HCT116 (cell line): ENCODE measurements around the gene ORC2. TPM values are rescaled to one million over a fixed set of nuclear protein-coding genes. Genes with fewer than 3 reads are reported as not detected.

Experiments
- ATAC-seq: fragments of 200-7000 bp; cut with Tn5 transposase; 2 replicates; pipeline ENCODE4 v1.9.1; 2020; ENCODE audit warnings: mild to moderate bottlenecking, moderate library complexity
- Bru-seq: library from RNA; stranded (reverse); fragments of 400-500 nt; gene quantifications from one replicate; lab custom pipeline; 2021; lab: Mats Ljungman, UMichigan
- BruChase-seq, 2 experiments: library from RNA; stranded (reverse); fragments of 400-500 nt; gene quantifications; one replicate each; lab custom pipeline; 2021; lab: Mats Ljungman, UMichigan
- BruUV-seq: library from RNA; stranded (reverse); fragments of 400-500 nt; replicated peaks from 2 replicates; lab custom pipeline; 2021; lab: Mats Ljungman, UMichigan
- CTCF ChIA-PET: fragments of 300-600 bp; sonication (Branson Sonifier 250); formaldehyde crosslinking; loops from one replicate; lab custom pipeline; 2021; ENCODE audit warnings: antibody characterized with exemption; lab: Charles Lee
- POLR2A ChIA-PET: fragments of 300-600, 350-600 bp; sonication (Branson Sonifier 250); formaldehyde crosslinking; loops from one replicate; lab custom pipeline; 2021; ENCODE audit warnings: antibody characterized with exemption; lab: Charles Lee
- RAD21 ChIA-PET, 2 experiments: fragments of 300-600 bp; sonication (Branson Sonifier 250); formaldehyde crosslinking; loops; one replicate each; lab custom pipeline; 2023; ENCODE audit warnings: low total read pairs in 2 of 2; ENCODE audit not compliant: uncharacterized antibody in 2 of 2, unreplicated experiment in 2 of 2, low non-redundant PET in 1 of 2; lab: Charles Lee
- DNase-seq: peaks from one replicate; pipeline ENCODE4 v3.0.0-alpha.2; 2010; ENCODE audit warnings: low read depth, low spot score
- H2AFZ ChIP-seq: fragments of 200-600 bp; shearing (Covaris generic), sonication (generic); 2 replicates; pipeline ENCODE4 v1.6.1; 2017; ENCODE audit warnings: low read depth, mixed run types, mixed read lengths, antibody characterized with exemption, low read length; ENCODE audit not compliant: poor library complexity, severe bottlenecking
- H3K27ac ChIP-seq: 2 replicates; pipeline ENCODE4 v1.5.1; 2012; ENCODE audit warnings: low read depth, low read length
- H3K27me3 ChIP-seq: fragments of 200-600 bp; sonication (generic); 2 replicates; pipeline ENCODE4 v1.6.1; 2016; ENCODE audit warnings: mixed run types, low read length, mixed read lengths; ENCODE audit not compliant: insufficient read depth
- H3K36me3 ChIP-seq, 2 experiments: fragments of 200-500 bp in 1 of 2; fragments of 200-600 bp in 1 of 2; sonication (Bioruptor generic) in 1 of 2; sonication (generic) in 1 of 2; 2 replicates each; pipeline versions ENCODE4 v1.5.1 to v1.6.1; 2014 to 2016; ENCODE audit warnings: low read length in 2 of 2, inconsistent platforms in 1 of 2, mixed read lengths in 1 of 2, mixed run types in 1 of 2; ENCODE audit not compliant: insufficient read depth in 2 of 2, control insufficient read depth in 1 of 2
- H3K4me1 ChIP-seq, 2 experiments: fragments of 200-600 bp in 1 of 2; sonication (generic) in 1 of 2; 2 replicates each; pipeline versions ENCODE4 v1.5.1 to v1.6.1; 2012 to 2017; ENCODE audit warnings: low read length in 2 of 2, inconsistent platforms in 1 of 2, mild to moderate bottlenecking in 1 of 2, mixed read lengths in 1 of 2, mixed run types in 1 of 2, moderate library complexity in 1 of 2; ENCODE audit not compliant: insufficient read depth in 2 of 2, control insufficient read depth in 1 of 2
- H3K4me2 ChIP-seq: fragments of 200-600 bp; sonication (generic); 2 replicates; pipeline ENCODE4 v1.6.1; 2017; ENCODE audit warnings: mixed run types, low read length, mixed read lengths
- H3K4me3 ChIP-seq, 2 experiments: fragments of 200-600 bp in 1 of 2; sonication (generic) in 1 of 2; replicated peaks in 1 of 2; 2 replicates each; pipeline ENCODE4 v1.5.1; 2011 to 2016; ENCODE audit warnings: low read length in 2 of 2, control low read depth in 1 of 2, low read depth in 1 of 2, mild to moderate bottlenecking in 1 of 2, mixed read lengths in 1 of 2, mixed run types in 1 of 2
- H3K79me2 ChIP-seq: fragments of 200-600 bp; sonication (generic); 2 replicates; pipeline ENCODE4 v1.6.1; 2017; ENCODE audit warnings: mild to moderate bottlenecking, mixed run types, low read length, moderate library complexity, mixed read lengths; ENCODE audit not compliant: insufficient read depth
- H3K9ac ChIP-seq: fragments of 200-600 bp; sonication (generic); 2 replicates; pipeline ENCODE4 v1.6.1; 2016; ENCODE audit warnings: low read length, mixed read lengths
- H3K9me2 ChIP-seq: fragments of 200-600 bp; sonication (generic), shearing (Covaris generic); 2 replicates; pipeline ENCODE4 v1.6.1; 2017; ENCODE audit warnings: mixed run types, mild to moderate bottlenecking, moderate library complexity; ENCODE audit not compliant: insufficient read depth
- H3K9me3 ChIP-seq, 2 experiments: fragments of 200-500 bp in 1 of 2; fragments of 200-600 bp in 1 of 2; sonication (Bioruptor generic) in 1 of 2; sonication (generic) in 1 of 2; 2 replicates each; pipeline ENCODE4 v1.6.1; 2014 to 2017; ENCODE audit warnings: low read length in 2 of 2, mixed read lengths in 2 of 2, inconsistent platforms in 1 of 2, low read depth in 1 of 2, mild to moderate bottlenecking in 1 of 2, mixed run types in 1 of 2, moderate library complexity in 1 of 2; ENCODE audit not compliant: control insufficient read depth in 1 of 2, insufficient read depth in 1 of 2
- H4K20me1 ChIP-seq: fragments of 200-600 bp; sonication (generic), shearing (Covaris generic); 2 replicates; pipeline ENCODE4 v1.6.1; 2017; ENCODE audit warnings: mixed run types, mild to moderate bottlenecking, moderate library complexity; ENCODE audit not compliant: insufficient read depth
- ATF3 ChIP-seq: IDR thresholded peaks from 2 replicates; pipeline ENCODE4 v1.6.1; 2012
- CBX3 ChIP-seq: IDR thresholded peaks from 2 replicates; pipeline ENCODE4 v1.6.1; 2012; ENCODE audit warnings: low read depth
- CEBPB ChIP-seq: IDR thresholded peaks from 2 replicates; pipeline ENCODE4 v1.6.1; 2012; ENCODE audit warnings: low read depth
- CTCF ChIP-seq, 3 experiments: fragments of 200-600 bp in 1 of 3; sonication (generic) in 1 of 3; IDR thresholded peaks in 2 of 3; conservative IDR thresholded peaks in 1 of 3; 2 replicates each; pipeline ENCODE4 v1.5.1; 2012 to 2017; ENCODE audit warnings: low read depth in 2 of 3, low read length in 2 of 3, antibody characterized with exemption in 1 of 3, borderline replicate concordance in 1 of 3, control low read depth in 1 of 3, mild to moderate bottlenecking in 1 of 3, mixed read lengths in 1 of 3, mixed run types in 1 of 3, moderate library complexity in 1 of 3; ENCODE audit not compliant: insufficient read depth in 1 of 3
- EGR1 ChIP-seq: IDR thresholded peaks from 2 replicates; pipeline ENCODE4 v1.6.1; 2012; ENCODE audit warnings: low read depth
- ELF1 ChIP-seq: IDR thresholded peaks from 2 replicates; pipeline ENCODE4 v1.6.1; 2012; ENCODE audit warnings: low read depth, borderline replicate concordance
- MAX ChIP-seq: IDR thresholded peaks from 2 replicates; pipeline ENCODE4 v1.6.1; 2012
- POLR2A ChIP-seq: IDR thresholded peaks from 2 replicates; pipeline ENCODE4 v1.7.0; 2011; ENCODE audit warnings: borderline replicate concordance; ENCODE audit not compliant: insufficient read depth, insufficient read length; ENCODE audit errors: extremely low read depth
- POLR2AphosphoS5 ChIP-seq: IDR thresholded peaks from 2 replicates; pipeline ENCODE4 v1.6.1; 2011; ENCODE audit warnings: mild to moderate bottlenecking, low read depth, low read length, moderate library complexity
- RAD21 ChIP-seq: IDR thresholded peaks from 2 replicates; pipeline ENCODE4 v1.6.1; 2012; ENCODE audit warnings: low read depth, mild to moderate bottlenecking
- SIN3A ChIP-seq: IDR thresholded peaks from 2 replicates; pipeline ENCODE4 v1.6.1; 2012; ENCODE audit warnings: low read depth
- SP1 ChIP-seq: IDR thresholded peaks from 2 replicates; pipeline ENCODE4 v1.6.1; 2012; ENCODE audit warnings: low read depth
- SRF ChIP-seq: IDR thresholded peaks from 2 replicates; pipeline ENCODE4 v1.6.1; 2012; ENCODE audit warnings: low read depth
- TCF7L2 ChIP-seq: IDR thresholded peaks from 2 replicates; pipeline ENCODE4 v1.7.0; 2011; ENCODE audit warnings: borderline replicate concordance, inconsistent platforms; ENCODE audit not compliant: insufficient read depth, insufficient read length; ENCODE audit errors: extremely low read depth
- YY1 ChIP-seq: IDR thresholded peaks from 2 replicates; pipeline ENCODE4 v1.6.1; 2011; ENCODE audit warnings: low read length, low read depth, moderate library complexity, mild to moderate bottlenecking; ENCODE audit not compliant: insufficient replicate concordance; ENCODE audit errors: extremely low read depth
- ZBTB33 ChIP-seq: IDR thresholded peaks from 2 replicates; pipeline ENCODE4 v1.6.1; 2011; ENCODE audit warnings: mild to moderate bottlenecking, low read length, moderate library complexity; ENCODE audit not compliant: insufficient replicate concordance; ENCODE audit errors: extremely low read depth
- ZFX ChIP-seq: fragments of 450-650 bp; IDR thresholded peaks from 2 replicates; pipeline ENCODE4 v1.6.1; 2017
- ZNF274 ChIP-seq: fragments of 200-500 bp; sonication (Bioruptor generic); IDR thresholded peaks from 2 replicates; pipeline ENCODE4 v1.6.1; 2014; ENCODE audit warnings: mild to moderate bottlenecking, low read depth, low read length, inconsistent platforms
- intact Hi-C: fragments of 100-400 bp; cut with micrococcal nuclease; formaldehyde crosslinking; loops from 2 replicates; pipeline ENCODE4 v1.10.0; 2022
- long read RNA-seq: library from polyadenylated mRNA; unstranded; transcript quantifications from one replicate; pipeline ENCODE4 v2.0.0, GENCODE V29; 2021; ENCODE audit not compliant: unreplicated experiment
- polyA plus RNA-seq: library from polyadenylated mRNA; unstranded; fragments of >200 nt; gene quantifications from 2 replicates; pipeline ENCODE4 v1.2.1, GENCODE V29; 2012; ENCODE audit warnings: missing spikeins
- total RNA-seq: library from RNA; stranded (reverse); gene quantifications from one replicate; pipeline ENCODE4 v1.2.1, GENCODE V29; 2021; ENCODE audit not compliant: unreplicated experiment

ORC2 gene
- total RNA-seq (51.9 TPM), Bru-seq, nascent RNA (percentile 89 among the genes with signal in this experiment), BruChase-seq, experiment 1, labeled RNA remaining after a 6-hour chase (percentile 82 among the genes with signal in this experiment), BruChase-seq, experiment 2, labeled RNA remaining after a 2-hour chase (percentile 86 among the genes with signal in this experiment)
- 9.1 and 16.3 TPM in 2 replicates for polyA plus RNA-seq
- long read RNA-seq, full-length matches to known transcripts: 12 of 27 reads
- long read RNA-seq, partial matches to known transcripts: 3 of 27 reads
- long read RNA-seq, other reads (novel, unspliced or antisense): 12 of 27 reads

- no peak within 1 kb of the TSS for H2AFZ ChIP-seq
- ATAC-seq: peak; percentile 93
- H4K20me1 ChIP-seq: no peaks in the 10 kb centered on the region
- peaks cover 12 to 44% of the 10 kb centered on the region in 2 experiments for H3K4me1 ChIP-seq
- H3K4me3 ChIP-seq: peak within 1 kb of the TSS; percentile 56 to 79
- DNase-seq: peak; percentile 94
- peak within 1 kb of the TSS; percentile 69 for H3K4me2 ChIP-seq
- ChIA-PET POLR2A (interaction anchor here (0.5 to 2.5 kb wide), 6 partner anchors 12 to 187 kb away, joined by 3 to 12 read pairs (median 4); no protein-coding TSS in a partner anchor), CTCF (interaction anchor here (0.7 to 2.3 kb wide), 11 partner anchors 11 to 269 kb away, joined by 3 to 8 read pairs (median 5); partner anchors contain the start of genes CASP10, NIF3L1 and PPIL3), RAD21 (no interaction called here)
- peak within 1 kb of the TSS; percentile 93 for H3K27ac ChIP-seq
- peaks cover 0 to 12% of the 10 kb centered on the region in 2 experiments; a peak in 1 of 4 replicates for H3K36me3 ChIP-seq
- no peaks in the 10 kb centered on the region for H3K9me3 ChIP-seq
- intact Hi-C loops: loop anchor here (2.0 kb wide), 1 partner anchor 195 kb away; no protein-coding TSS in a partner anchor
- H3K9ac ChIP-seq: peak within 1 kb of the TSS; percentile 81
- TF ChIP-seq CBX3 (peak; percentile 82), SRF (no peak), CTCF (IDR thresholded peaks at IDR 0.05 in 2 of 3, conservative IDR thresholded peaks at IDR 0.05 in 1 of 3; ENCODE audit: borderline replicate concordance in 1 of 3, insufficient read depth in 1 of 3, low read depth in 2 of 3, low read length in 2 of 3) (peak; percentile 62 to 84 (median 72)), YY1 (peak; percentile 12), ATF3 (no peak), ZFX (peak; percentile 64), CEBPB (no peak), ELF1 (peak; percentile 63), TCF7L2 (peak; percentile 72), POLR2AphosphoS5 (peak; percentile 89), SIN3A (no peak; the same call in none of the 2 replicates), SP1 (peak; percentile 98), RAD21 (peak; percentile 47), ZBTB33 (no peak), POLR2A (peak; percentile 80), ZNF274 (no peak), MAX (peak; percentile 88), EGR1 (no peak)
- H3K79me2 ChIP-seq: peaks cover 71% of the 10 kb centered on the region
- H3K27me3 ChIP-seq: no peaks in the 10 kb centered on the region
- no TSS peak for BruUV-seq
- H3K9me2 ChIP-seq: no peaks in the 10 kb centered on the region
These were observed at the start of gene ORC2 for GRCh38 chr2:200963124-200963917. Gene ORC2, minus strand, starts transcription at chr2:200963660. Its CDS starts 5,537 bp downstream, at chr2:200958123.
